ENCODE results near the gene FBXL15.

- TF ChIP-seq CTCF (IDR thresholded peaks at IDR 0.05), result no peak
- TF ChIP-seq POLR2A (IDR thresholded peaks at IDR 0.05), result no peak
Observed at GRCh38 chr10:102375867-102376266, 44.8 kb upstream of the FBXL15 start.
